ENCODE results near the gene EDIL3. TPM values are rescaled to one million over a fixed set of nuclear protein-coding genes. Genes with fewer than 3 reads are reported as not detected.

EDIL3 gene
- total RNA-seq, 2 experiments from 2014 or later: not detected

DNA sequence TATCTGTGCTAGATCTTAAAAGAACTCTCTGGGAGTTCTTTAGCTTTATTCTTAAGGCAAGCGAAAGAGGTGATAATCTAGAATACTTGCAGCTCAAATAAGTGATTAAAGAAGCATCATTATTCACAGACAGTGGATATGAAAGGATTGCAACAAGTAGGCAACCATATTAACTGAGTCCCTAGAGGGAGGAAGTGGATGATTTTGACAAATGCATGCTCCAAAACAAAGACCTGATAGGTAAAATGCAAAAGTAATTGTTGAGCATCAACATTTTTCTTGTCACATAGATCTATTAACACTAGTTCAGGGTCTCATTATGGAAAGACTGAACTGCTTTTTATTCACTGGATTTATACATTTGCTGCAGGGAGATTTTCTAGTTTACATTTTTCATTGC is 109.1 kb downstream of the EDIL3 start:
- ATAC-seq (no peak), DNase-seq (no peak)
- H3K36me3 Mint-ChIP-seq: no peaks in the 10 kb centered on the region
- H3K4me3 Mint-ChIP-seq: no peak overlapping the region
- no peak overlapping the region for H3K27ac Mint-ChIP-seq
- H3K27me3 Mint-ChIP-seq: no peaks in the 10 kb centered on the region
- CTCF ChIA-PET: no interaction called here
- H3K9me3 Mint-ChIP-seq (ENCODE audit: low read depth): no peaks in the 10 kb centered on the region
- H3K4me1 Mint-ChIP-seq: no peaks in the 10 kb centered on the region

DNA sequence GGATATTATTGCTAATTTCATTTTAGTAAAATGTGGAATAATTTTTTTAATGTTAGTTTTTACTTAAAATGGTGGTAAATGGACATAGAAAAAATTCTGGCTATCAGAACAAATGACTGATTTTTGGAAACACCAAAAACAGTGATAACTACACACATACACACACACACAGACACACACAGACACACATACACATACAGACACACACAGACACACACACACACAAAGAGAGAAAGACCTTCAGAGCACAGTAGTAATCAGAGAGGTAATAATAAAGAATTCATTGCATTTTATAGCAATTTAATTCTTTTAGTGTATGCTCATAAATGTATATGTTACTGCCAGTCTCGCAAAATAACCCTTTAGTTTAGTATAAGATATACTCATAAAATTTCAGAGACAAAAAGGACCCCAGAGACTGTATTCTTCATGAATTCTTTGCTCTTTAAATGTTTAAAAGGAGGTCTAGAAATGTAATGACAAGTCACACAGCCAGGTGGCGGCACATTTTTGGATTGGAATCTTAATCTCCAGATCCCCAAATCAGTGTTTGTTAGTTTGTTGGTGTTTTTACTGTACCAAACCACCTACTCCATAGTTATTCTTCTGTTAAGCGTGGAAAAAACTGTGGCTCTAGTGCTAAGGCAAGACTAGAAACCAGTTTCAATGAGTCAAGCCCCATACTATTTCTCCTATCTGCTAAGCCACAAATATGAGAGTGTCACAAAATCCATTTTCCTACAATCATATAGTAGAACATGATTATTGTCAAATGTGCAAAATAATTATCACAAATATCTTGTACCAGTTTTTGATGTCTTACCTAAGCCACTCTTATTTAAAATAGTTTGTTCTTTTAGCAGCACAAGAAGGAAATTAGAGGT is 109.9 kb downstream of the EDIL3 start:
- no peaks in the 10 kb centered on the region for H3K27me3 Mint-ChIP-seq
- CTCF ChIA-PET: no interaction called here
- no peaks in the 10 kb centered on the region for H3K36me3 Mint-ChIP-seq
- no peak overlapping the region for H3K4me3 Mint-ChIP-seq
- H3K4me1 Mint-ChIP-seq: no peaks in the 10 kb centered on the region
- ATAC-seq (no peak), DNase-seq (no peak)
- H3K27ac Mint-ChIP-seq: no peak overlapping the region
- H3K9me3 Mint-ChIP-seq (ENCODE audit: low read depth): no peaks in the 10 kb centered on the region

DNA sequence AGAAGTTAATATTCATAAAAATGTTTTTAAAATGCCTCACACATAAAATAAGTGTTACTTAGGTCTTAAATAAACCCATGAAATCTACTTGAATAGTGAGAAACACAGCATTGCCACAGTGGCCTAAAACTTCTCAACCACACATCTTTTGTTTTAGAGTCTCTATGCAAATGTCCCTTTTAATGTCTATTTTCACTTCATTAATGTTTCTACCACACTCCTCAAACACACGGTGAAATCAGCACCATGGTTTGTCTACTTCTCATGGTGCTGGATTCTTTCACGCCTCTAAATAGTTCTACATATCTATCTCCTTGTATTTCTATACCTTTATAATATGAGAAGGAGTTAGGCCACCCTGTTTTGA is 111.2 kb downstream of the EDIL3 start:
- CTCF ChIA-PET: no interaction called here
- Mint-ChIP-seq H3K27me3 (no peaks in the 10 kb centered on the region), H3K27ac (no peak overlapping the region), H3K4me1 (no peaks in the 10 kb centered on the region), H3K4me3 (no peak overlapping the region), H3K36me3 (no peaks in the 10 kb centered on the region), H3K9me3 (ENCODE audit: low read depth) (no peaks in the 10 kb centered on the region)
- ATAC-seq (no peak), DNase-seq (no peak)

DNA sequence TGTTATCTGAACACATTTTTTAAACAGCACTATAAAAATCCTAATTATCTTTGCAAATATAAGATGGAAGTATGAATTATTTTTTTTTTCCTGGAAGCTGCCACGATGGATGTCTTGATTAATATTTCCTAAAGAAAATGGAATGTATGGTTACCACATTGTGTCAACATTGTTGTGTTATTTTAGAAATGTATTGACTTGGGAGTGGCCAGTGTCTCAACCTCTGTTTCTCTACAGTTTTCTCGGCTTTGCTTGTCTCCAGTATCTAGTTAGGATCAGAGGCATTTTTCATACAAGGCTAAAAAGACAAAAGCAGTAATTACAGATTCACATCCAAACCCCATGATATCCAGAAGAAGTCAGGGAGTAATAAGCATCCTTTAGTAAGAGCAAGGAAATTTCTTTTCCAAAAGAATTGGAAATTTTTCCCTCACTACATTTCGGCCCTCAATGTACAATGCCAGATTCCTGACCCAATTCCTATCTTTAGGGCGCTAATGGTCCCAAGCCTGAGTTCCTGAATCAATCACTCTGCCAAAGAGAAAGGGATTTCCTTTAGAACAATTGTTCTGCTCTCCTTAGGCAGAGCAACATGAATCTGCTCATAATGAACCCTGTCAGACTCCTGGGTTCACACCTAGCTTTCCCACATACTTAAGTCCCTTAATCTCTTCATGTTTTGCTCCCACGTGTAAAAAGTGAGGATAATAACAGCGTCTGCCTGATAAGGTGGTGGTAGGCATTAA is 111.7 kb downstream of the EDIL3 start:
- Mint-ChIP-seq H3K36me3 (no peaks in the 10 kb centered on the region), H3K27ac (no peak overlapping the region), H3K4me1 (no peaks in the 10 kb centered on the region), H3K27me3 (no peaks in the 10 kb centered on the region), H3K9me3 (ENCODE audit: low read depth) (no peaks in the 10 kb centered on the region), H3K4me3 (no peak overlapping the region)
- CTCF ChIA-PET: no interaction called here
- DNase-seq (no peak), ATAC-seq (no peak)

DNA sequence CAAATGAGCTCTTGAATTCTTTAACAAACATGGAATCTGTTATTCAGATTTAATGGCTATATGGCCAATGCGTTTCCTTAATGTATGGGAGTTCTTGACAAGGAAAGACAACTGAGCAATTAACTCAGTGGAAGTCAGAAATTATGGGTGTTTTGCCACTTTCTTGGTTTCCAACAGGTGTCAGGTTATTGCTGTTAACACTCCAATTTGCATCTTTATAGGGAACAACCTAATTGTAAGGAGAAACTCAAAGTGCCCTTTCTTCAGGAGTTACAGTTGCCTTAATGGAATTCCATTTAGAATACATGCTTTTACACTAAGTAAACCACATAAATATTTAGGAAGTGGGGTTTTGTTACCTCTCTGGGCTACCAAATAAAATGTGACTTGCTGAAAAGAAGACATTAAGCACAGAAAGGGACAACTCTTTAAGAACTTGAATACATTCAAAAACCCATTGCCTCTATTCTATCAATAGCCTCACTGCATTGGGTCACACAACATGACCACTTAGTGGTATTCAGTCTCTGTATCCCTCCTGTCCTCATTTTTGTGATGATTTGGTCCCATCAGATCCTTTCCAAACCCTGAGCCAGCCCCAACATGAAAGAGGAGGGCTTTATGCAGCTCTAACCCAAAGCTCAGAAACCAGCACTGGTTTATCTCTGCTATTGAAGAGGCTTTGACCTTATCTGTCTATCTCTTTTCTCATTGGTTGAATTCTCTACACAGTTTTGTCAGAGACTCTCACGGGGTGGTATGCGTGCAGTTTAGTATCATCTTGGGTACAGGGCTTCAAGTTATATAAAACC is 118.7 kb downstream of the EDIL3 start:
- Mint-ChIP-seq H3K36me3 (no peaks in the 10 kb centered on the region), H3K27ac (no peak overlapping the region), H3K9me3 (ENCODE audit: low read depth) (peaks cover 3% of the 10 kb centered on the region), H3K27me3 (no peaks in the 10 kb centered on the region), H3K4me1 (no peaks in the 10 kb centered on the region), H3K4me3 (no peak overlapping the region)
- CTCF ChIA-PET: no interaction called here
- ATAC-seq (no peak), DNase-seq (no peak)

- CTCF ChIA-PET: no interaction called here
- no peak for DNase-seq
These were observed 119.5 kb downstream of the EDIL3 start for GRCh38 chr5:84265130-84265529.

DNA sequence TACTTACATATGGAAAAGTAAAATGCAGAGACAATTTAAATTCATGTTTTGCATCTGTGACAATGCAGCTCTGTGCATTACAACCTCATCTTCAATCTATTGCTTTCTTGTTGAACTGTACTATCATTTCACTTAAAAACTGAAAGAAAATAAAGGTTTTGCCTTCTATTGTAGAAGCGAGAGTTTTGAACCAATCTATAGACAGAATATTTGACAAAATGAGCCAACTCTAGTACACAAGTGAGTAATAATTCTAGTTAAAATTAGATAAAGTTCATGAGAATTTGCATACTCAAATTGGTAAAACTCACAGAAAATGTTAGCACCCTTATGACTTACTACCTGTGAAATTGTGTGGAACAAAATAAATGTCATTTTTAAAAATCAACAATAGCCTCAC is 123.7 kb downstream of the EDIL3 start:
- Mint-ChIP-seq H3K9me3 (ENCODE audit: low read depth) (peaks cover 2% of the 10 kb centered on the region), H3K4me1 (no peaks in the 10 kb centered on the region), H3K36me3 (no peaks in the 10 kb centered on the region), H3K27ac (no peak overlapping the region), H3K4me3 (no peak overlapping the region), H3K27me3 (no peaks in the 10 kb centered on the region)
- ATAC-seq: no peak
- CTCF ChIA-PET: no interaction called here
- no peak for DNase-seq

More at GRCh38 chr5:84265130-84265529, 119.5 kb downstream of the EDIL3 start:
- H3K9me3 Mint-ChIP-seq (ENCODE audit: low read depth): peaks cover 3% of the 10 kb centered on the region
- ATAC-seq: no peak
- H3K36me3 Mint-ChIP-seq: no peaks in the 10 kb centered on the region
- H3K27me3 Mint-ChIP-seq: no peaks in the 10 kb centered on the region
- no peaks in the 10 kb centered on the region for H3K4me1 Mint-ChIP-seq
- no peak overlapping the region for H3K27ac Mint-ChIP-seq
- no peak overlapping the region for H3K4me3 Mint-ChIP-seq

DNA sequence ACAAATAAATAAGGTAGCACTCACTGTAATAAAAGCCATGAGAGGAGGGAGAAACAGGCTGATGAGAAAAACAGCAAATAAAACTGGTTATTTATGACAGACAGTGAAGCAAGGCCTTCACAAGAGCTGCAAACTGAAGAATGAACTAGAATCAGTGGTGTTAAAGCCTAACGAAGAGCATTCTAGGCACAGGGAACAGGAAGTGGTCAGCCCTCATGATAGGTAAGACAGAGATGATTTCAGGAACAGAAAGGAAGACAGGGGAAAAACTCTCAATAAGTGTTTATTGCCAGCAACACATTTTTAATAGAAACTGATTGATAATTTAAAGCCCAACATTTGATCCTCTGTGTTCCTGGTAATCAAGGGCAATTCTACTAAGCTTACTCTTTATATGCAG is 124.5 kb downstream of the EDIL3 start:
- no peak for ATAC-seq
- H3K4me1 Mint-ChIP-seq: no peaks in the 10 kb centered on the region
- no peak for DNase-seq
- H3K4me3 Mint-ChIP-seq: no peak overlapping the region
- peaks cover 2% of the 10 kb centered on the region for H3K9me3 Mint-ChIP-seq (ENCODE audit: low read depth)
- H3K36me3 Mint-ChIP-seq: no peaks in the 10 kb centered on the region
- CTCF ChIA-PET: no interaction called here
- no peak overlapping the region for H3K27ac Mint-ChIP-seq
- H3K27me3 Mint-ChIP-seq: no peaks in the 10 kb centered on the region

DNA sequence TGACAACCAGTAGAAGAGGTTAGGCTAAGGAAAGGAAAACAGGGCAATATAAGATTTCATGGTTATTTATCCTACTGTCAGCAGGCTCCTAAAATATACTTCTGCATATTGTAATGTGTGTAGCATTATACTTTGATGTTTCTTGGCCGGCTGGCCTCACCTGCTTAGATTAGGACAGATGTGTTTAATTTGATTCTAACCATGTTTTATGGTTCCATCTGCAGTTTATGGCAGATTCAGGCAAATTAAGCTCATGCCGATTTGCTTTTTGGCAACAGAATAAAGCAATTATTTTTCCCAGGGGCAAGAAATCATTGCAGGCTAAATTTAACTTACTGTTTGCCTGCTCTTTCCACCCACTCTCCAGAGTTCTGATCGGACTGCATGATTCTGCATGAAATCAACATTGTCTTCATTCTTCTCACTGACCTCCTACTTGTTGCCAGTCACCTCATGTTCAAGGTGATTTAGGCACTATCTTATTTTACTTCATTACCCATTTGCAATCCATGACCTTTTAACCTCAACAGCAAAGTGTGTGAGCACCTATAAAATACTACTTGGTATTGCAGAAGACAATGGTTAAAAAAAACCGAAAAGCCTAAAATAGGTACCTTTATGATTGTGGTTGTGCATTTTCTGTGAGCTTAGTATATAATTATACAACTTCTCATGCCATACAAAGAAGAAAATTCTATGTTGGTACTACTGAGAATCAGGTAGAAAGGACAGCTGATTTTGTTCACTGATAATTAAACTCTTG is 125.2 kb downstream of the EDIL3 start:
- DNase-seq: no peak
- no peak for ATAC-seq
- Mint-ChIP-seq H3K4me1 (no peaks in the 10 kb centered on the region), H3K4me3 (no peak overlapping the region), H3K27ac (no peak overlapping the region), H3K9me3 (ENCODE audit: low read depth) (peaks cover 2% of the 10 kb centered on the region), H3K27me3 (no peaks in the 10 kb centered on the region), H3K36me3 (no peaks in the 10 kb centered on the region)
- CTCF ChIA-PET: no interaction called here

DNA sequence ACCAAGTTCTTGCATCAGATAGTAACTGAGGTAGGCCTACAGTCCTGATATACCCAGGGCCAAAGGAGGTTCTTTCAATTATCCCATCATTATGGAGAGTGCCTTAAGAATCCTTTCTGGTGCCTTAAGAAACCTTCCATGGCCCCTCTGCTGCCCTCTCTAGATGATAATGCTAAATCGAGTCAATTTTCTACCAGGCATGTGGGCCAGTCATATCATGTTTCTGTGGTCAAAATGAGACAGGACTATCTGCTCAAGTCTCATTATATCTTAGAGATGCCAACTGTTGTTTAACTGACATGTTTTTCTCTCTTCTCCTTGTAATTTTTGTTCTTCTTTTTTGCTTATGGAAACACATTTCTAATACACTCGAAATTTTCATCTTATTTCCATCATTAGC is 127.6 kb downstream of the EDIL3 start:
- Mint-ChIP-seq H3K9me3 (ENCODE audit: low read depth) (peaks cover 2% of the 10 kb centered on the region), H3K36me3 (no peaks in the 10 kb centered on the region), H3K27ac (no peak overlapping the region), H3K27me3 (no peaks in the 10 kb centered on the region), H3K4me3 (no peak overlapping the region), H3K4me1 (no peaks in the 10 kb centered on the region)
- ATAC-seq: no peak
- DNase-seq: no peak
- CTCF ChIA-PET: no interaction called here

- H3K4me3 Mint-ChIP-seq: no peak overlapping the region
- CTCF ChIA-PET: no interaction called here
- DNase-seq (no peak), ATAC-seq (no peak)
- no peaks in the 10 kb centered on the region for H3K27me3 Mint-ChIP-seq
- no peak overlapping the region for H3K27ac Mint-ChIP-seq
- peaks cover 2% of the 10 kb centered on the region for H3K9me3 Mint-ChIP-seq (ENCODE audit: low read depth)
- H3K4me1 Mint-ChIP-seq: no peaks in the 10 kb centered on the region
- H3K36me3 Mint-ChIP-seq: no peaks in the 10 kb centered on the region
These were observed 129.4 kb downstream of the EDIL3 start for GRCh38 chr5:84255315-84255714.

GRCh38 chr5:84253946-84254345 is 130.7 kb downstream of the EDIL3 start:
- Mint-ChIP-seq H3K36me3 (no peaks in the 10 kb centered on the region), H3K9me3 (ENCODE audit: low read depth) (no peaks in the 10 kb centered on the region), H3K4me1 (no peaks in the 10 kb centered on the region), H3K27ac (no peak overlapping the region), H3K27me3 (no peaks in the 10 kb centered on the region), H3K4me3 (no peak overlapping the region)
- CTCF ChIA-PET: no interaction called here
- no peak for ATAC-seq
- DNase-seq: no peak

DNA sequence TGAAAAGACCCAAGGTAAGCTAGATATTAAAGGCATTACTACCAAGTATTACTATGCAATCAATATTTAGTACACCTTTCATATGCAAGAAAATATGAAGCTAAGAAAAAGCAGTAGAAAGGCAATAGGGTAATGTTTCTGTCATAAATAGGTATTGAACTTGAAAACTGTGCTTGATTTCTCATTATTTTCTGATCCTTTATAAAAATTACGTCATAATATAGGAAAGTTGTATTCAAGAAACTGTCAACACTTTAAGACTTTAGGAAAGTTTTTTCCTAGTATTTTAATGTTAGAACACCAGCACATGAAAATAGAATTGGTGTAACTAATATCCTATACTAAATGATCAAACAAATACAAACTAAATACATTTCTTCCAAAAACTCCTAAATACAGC is 133.2 kb downstream of the EDIL3 start:
- Mint-ChIP-seq H3K9me3 (ENCODE audit: low read depth) (peaks cover 2% of the 10 kb centered on the region), H3K27ac (no peak overlapping the region), H3K4me3 (no peak overlapping the region), H3K36me3 (no peaks in the 10 kb centered on the region), H3K27me3 (no peaks in the 10 kb centered on the region), H3K4me1 (no peaks in the 10 kb centered on the region)
- ATAC-seq (no peak), DNase-seq (no peak)
- CTCF ChIA-PET: no interaction called here
